Measurements from ENCODE around the gene RBM48. TPM values are rescaled to one million over a fixed set of nuclear protein-coding genes. Genes with fewer than 3 reads are reported as not detected.

Gene RBM48
- total RNA-seq, 1 experiment from 2014 or later, result 14.6 TPM

GRCh38 chr7:92560602-92561001 lies 32.0 kb downstream of the RBM48 start (continued):
- TF ChIP-seq SIN3A (IDR thresholded peaks at IDR 0.05; ENCODE audit: low read depth) (no peak), RAD21 (IDR thresholded peaks at IDR 0.05; ENCODE audit: low read depth) (no peak), POLR2AphosphoS5 (IDR thresholded peaks at IDR 0.05; ENCODE audit: low read depth, low read length) (no peak), CBX3 (IDR thresholded peaks at IDR 0.05; ENCODE audit: low read depth) (no peak), POLR2A (IDR thresholded peaks at IDR 0.05; ENCODE audit: borderline replicate concordance, extremely low read depth, insufficient read depth, insufficient read length) (no peak), JUND (IDR thresholded peaks at IDR 0.05) (no peak), CTCF (IDR thresholded peaks at IDR 0.05 in 2 of 3, conservative IDR thresholded peaks at IDR 0.05 in 1 of 3; ENCODE audit: borderline replicate concordance in 1 of 3, insufficient read depth in 1 of 3, low read depth in 2 of 3, low read length in 2 of 3) (no peak), EZH2 (IDR thresholded peaks at IDR 0.05) (no peak), ELF1 (IDR thresholded peaks at IDR 0.05; ENCODE audit: borderline replicate concordance, low read depth) (no peak), CEBPB (IDR thresholded peaks at IDR 0.05; ENCODE audit: low read depth) (no peak), MAX (IDR thresholded peaks at IDR 0.05) (no peak), SRF (IDR thresholded peaks at IDR 0.05; ENCODE audit: low read depth) (no peak), FOSL1 (IDR thresholded peaks at IDR 0.05; ENCODE audit: low read depth) (no peak), EGR1 (IDR thresholded peaks at IDR 0.05; ENCODE audit: low read depth) (no peak), ATF3 (IDR thresholded peaks at IDR 0.05) (no peak)

DNA sequence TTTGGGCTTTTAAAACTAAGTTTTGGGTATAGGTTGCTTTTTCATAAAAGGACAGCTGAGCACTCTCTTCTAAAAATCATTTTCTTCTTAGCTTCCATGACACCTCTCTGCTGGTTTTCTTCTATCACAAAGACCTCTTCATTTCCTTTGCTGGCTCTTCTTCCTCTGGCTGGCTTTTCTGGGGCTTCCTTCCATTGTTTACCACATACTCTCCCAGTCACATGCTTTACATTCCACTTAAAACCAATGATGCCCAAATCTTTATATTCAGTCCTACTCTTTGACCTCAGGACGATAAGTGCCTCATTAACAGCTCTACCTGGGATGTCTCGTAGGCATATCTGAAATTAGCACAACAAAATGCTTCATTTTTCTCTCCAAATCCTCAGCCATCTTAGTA lies 34.8 kb downstream of the RBM48 start:
- DNase-seq (ENCODE audit: low read depth, low spot score), result no peak
- H3K4me1 ChIP-seq (ENCODE audit: control insufficient read depth in 1 of 2, insufficient read depth in 2 of 2, low read length in 2 of 2), result no peaks in the 10 kb centered on the region
- no peaks in the 10 kb centered on the region for H3K9me2 ChIP-seq (ENCODE audit: insufficient read depth)
- intact Hi-C loops (cut with micrococcal nuclease), result no loop called here
- POLR2A ChIA-PET, result no interaction called here
- no TSS peak for BruUV-seq (replicated peaks)
- RAD21 ChIA-PET (ENCODE audit: low non-redundant PET in 1 of 2, low total read pairs in 2 of 2, uncharacterized antibody in 2 of 2, unreplicated experiment in 2 of 2), result no interaction called here
- no peaks in the 10 kb centered on the region for H3K27me3 ChIP-seq (ENCODE audit: insufficient read depth, low read length)
- no peak overlapping the region for H3K27ac ChIP-seq (ENCODE audit: low read depth, low read length)
- no peak overlapping the region for H3K9ac ChIP-seq (ENCODE audit: low read length)
- no peak overlapping the region for H2AFZ ChIP-seq (ENCODE audit: low read depth, low read length, poor library complexity, severe bottlenecking)
- CTCF ChIA-PET, result no interaction called here
- no peak overlapping the region for H3K4me3 ChIP-seq (replicated peaks in 1 of 2; ENCODE audit: low read depth in 1 of 2, low read length in 2 of 2)
- no peaks in the 10 kb centered on the region for H3K79me2 ChIP-seq (ENCODE audit: insufficient read depth, low read length)
- no peaks in the 10 kb centered on the region for H3K9me3 ChIP-seq (ENCODE audit: control insufficient read depth in 1 of 2, insufficient read depth in 1 of 2, low read depth in 1 of 2, low read length in 2 of 2)
- ATAC-seq, result no peak
- H3K4me2 ChIP-seq (ENCODE audit: low read length), result no peak overlapping the region
- no peaks in the 10 kb centered on the region for H4K20me1 ChIP-seq (ENCODE audit: insufficient read depth)
- H3K36me3 ChIP-seq (ENCODE audit: control insufficient read depth in 1 of 2, insufficient read depth in 2 of 2, low read length in 2 of 2), result peaks cover 31 to 34% of the 10 kb centered on the region in 2 experiments
- TF ChIP-seq CEBPB (IDR thresholded peaks at IDR 0.05; ENCODE audit: low read depth) (no peak), POLR2A (IDR thresholded peaks at IDR 0.05; ENCODE audit: borderline replicate concordance, extremely low read depth, insufficient read depth, insufficient read length) (no peak), EGR1 (IDR thresholded peaks at IDR 0.05; ENCODE audit: low read depth) (no peak), POLR2AphosphoS5 (IDR thresholded peaks at IDR 0.05; ENCODE audit: low read depth, low read length) (no peak), SIN3A (IDR thresholded peaks at IDR 0.05; ENCODE audit: low read depth) (no peak), JUND (IDR thresholded peaks at IDR 0.05) (no peak), FOSL1 (IDR thresholded peaks at IDR 0.05; ENCODE audit: low read depth) (no peak), ELF1 (IDR thresholded peaks at IDR 0.05; ENCODE audit: borderline replicate concordance, low read depth) (no peak), ATF3 (IDR thresholded peaks at IDR 0.05) (no peak), CTCF (IDR thresholded peaks at IDR 0.05 in 2 of 3, conservative IDR thresholded peaks at IDR 0.05 in 1 of 3; ENCODE audit: borderline replicate concordance in 1 of 3, insufficient read depth in 1 of 3, low read depth in 2 of 3, low read length in 2 of 3) (no peak), ZFX (IDR thresholded peaks at IDR 0.05) (no peak), YY1 (IDR thresholded peaks at IDR 0.05; ENCODE audit: extremely low read depth, insufficient replicate concordance, low read depth, low read length) (no peak), SRF (IDR thresholded peaks at IDR 0.05; ENCODE audit: low read depth) (no peak)
- TF ChIP-seq, protein P1, sequence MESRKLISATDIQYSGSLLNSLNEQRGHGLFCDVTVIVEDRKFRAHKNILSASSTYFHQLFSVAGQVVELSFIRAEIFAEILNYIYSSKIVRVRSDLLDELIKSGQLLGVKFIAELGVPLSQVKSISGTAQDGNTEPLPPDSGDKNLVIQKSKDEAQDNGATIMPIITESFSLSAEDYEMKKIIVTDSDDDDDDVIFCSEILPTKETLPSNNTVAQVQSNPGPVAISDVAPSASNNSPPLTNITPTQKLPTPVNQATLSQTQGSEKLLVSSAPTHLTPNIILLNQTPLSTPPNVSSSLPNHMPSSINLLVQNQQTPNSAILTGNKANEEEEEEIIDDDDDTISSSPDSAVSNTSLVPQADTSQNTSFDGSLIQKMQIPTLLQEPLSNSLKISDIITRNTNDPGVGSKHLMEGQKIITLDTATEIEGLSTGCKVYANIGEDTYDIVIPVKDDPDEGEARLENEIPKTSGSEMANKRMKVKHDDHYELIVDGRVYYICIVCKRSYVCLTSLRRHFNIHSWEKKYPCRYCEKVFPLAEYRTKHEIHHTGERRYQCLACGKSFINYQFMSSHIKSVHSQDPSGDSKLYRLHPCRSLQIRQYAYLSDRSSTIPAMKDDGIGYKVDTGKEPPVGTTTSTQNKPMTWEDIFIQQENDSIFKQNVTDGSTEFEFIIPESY (IDR thresholded peaks at IDR 0.05; ENCODE audit: extremely low read depth, insufficient replicate concordance, low read length), result no peak

Data from HCT116 (cell line).